IPS-15b (cell line): Measurements from ENCODE around the gene SULT1C4.

ENCODE experiments used
- H3K27me3 ChIP-seq: one replicate; pipeline ENCODE4 v1.6.1; 2013; ENCODE audit warnings: low read length; ENCODE audit not compliant: control insufficient read depth, insufficient read depth
- H3K36me3 ChIP-seq: one replicate; pipeline ENCODE4 v1.6.1; 2013; ENCODE audit warnings: low read length; ENCODE audit not compliant: control insufficient read depth, insufficient read depth
- H3K4me1 ChIP-seq: one replicate; pipeline ENCODE4 v1.6.1; 2013; ENCODE audit warnings: mild to moderate bottlenecking, low read length; ENCODE audit not compliant: control insufficient read depth, insufficient read depth
- H3K4me3 ChIP-seq: one replicate; pipeline ENCODE4 v1.5.1; 2013; ENCODE audit warnings: low read depth, low read length
- H3K9ac ChIP-seq: one replicate; pipeline ENCODE4 v1.6.1; 2013; ENCODE audit warnings: low read depth, mild to moderate bottlenecking, low read length
- H3K9me3 ChIP-seq: one replicate; pipeline ENCODE4 v1.6.1; 2013; ENCODE audit warnings: mild to moderate bottlenecking, low read length; ENCODE audit not compliant: control insufficient read depth, insufficient read depth

Gene SULT1C4

DNA sequence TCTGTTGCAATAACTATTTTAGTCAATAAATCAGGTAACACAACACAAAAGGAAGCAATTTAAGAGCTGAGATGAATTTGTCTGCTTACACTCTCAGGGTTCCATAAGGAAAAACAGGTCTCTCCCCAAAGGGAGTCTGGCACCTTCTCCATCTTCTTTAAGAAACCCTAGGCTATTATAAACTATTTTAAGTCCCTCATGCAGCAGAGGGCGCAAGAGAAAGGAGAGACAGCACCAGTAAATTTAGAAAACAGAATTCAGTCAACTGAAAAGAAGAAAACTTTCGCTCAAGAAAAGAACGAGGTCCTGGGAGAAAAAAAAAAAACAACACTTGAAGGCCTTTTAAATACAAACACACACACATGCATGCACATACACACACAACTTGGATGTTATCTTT, 19.1 kb downstream of the SULT1C4 start:
- H3K4me3 ChIP-seq: no peak overlapping the region

DNA sequence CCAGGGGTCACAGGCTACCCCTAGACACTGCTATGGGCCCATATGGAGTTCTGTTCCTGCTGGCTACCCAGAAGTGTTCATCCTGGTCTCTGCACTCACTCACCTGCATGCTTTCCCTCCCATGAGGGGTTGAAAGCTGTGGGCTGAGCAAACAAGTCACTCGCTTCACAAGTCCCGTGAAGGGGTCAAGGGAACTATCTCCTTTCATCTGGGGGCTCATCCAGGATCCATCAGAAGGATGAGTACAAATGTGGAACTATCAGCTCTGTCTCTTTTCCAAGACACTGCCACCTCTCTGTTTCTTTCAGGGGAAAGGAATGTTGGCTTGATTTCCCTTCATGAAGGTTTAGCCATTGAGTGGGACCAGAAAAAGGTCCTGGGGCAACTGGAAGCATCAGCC, 21.7 kb downstream of the SULT1C4 start:
- Histone ChIP-seq H3K9me3 (no peaks in the 10 kb centered on the region), H3K4me1 (peaks cover 13% of the 10 kb centered on the region), H3K36me3 (no peaks in the 10 kb centered on the region), H3K9ac (no peak overlapping the region), H3K4me3 (no peak overlapping the region), H3K27me3 (no peaks in the 10 kb centered on the region)

More for the DNA sequence above, 19.1 kb downstream of the SULT1C4 start:
- Histone ChIP-seq H3K4me1 (peaks cover 6% of the 10 kb centered on the region), H3K27me3 (no peaks in the 10 kb centered on the region), H3K9ac (no peak overlapping the region), H3K9me3 (no peaks in the 10 kb centered on the region), H3K36me3 (no peaks in the 10 kb centered on the region)

DNA sequence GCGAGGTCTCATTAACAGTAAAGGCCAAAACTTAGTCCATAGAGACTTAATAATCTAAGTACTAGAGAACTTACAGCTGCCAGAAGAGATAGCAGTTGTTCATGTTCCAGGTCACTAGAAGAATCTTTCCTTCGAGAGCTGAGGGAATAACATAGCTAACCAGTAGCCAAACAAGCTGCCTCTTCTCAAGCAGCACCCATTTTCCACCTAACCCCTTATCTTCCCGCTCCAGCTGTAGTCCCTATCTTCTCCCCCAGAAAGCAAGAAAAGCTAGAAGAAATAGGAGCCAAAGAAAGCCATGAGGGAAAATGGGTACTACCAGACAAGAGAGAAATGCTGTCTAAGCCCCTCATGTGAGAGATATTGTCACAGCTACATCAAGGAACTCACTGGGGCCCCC, 24.0 kb downstream of the SULT1C4 start:
- no peak overlapping the region for H3K4me3 ChIP-seq
- peaks cover 10% of the 10 kb centered on the region for H3K4me1 ChIP-seq
- no peaks in the 10 kb centered on the region for H3K27me3 ChIP-seq
- H3K9me3 ChIP-seq: peaks cover 3% of the 10 kb centered on the region
- no peaks in the 10 kb centered on the region for H3K36me3 ChIP-seq
- no peak overlapping the region for H3K9ac ChIP-seq

DNA sequence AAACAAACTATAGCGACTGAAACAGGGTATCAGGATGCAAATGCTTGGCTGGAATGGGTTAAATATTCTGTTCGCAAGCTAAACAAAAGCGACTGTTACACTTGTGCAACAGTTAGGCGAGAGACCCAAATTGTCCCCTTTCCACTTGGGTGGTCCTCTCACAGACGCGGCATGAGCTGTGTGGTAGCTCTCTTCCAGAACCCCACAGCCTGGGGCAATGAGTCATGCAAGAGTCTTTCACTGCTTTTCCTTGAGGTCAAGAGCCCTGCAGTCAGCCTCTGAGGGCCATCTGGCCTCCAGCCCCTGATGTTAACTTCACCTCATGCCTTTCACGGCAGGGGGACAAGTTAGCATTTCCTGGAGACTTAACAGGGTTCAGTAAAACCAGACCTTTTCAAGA, 25.7 kb downstream of the SULT1C4 start:
- peaks cover 7% of the 10 kb centered on the region for H3K4me1 ChIP-seq
- H3K36me3 ChIP-seq: no peaks in the 10 kb centered on the region
- H3K4me3 ChIP-seq: no peak overlapping the region
- H3K9me3 ChIP-seq: peaks cover 3% of the 10 kb centered on the region
- H3K9ac ChIP-seq: no peak overlapping the region
- no peaks in the 10 kb centered on the region for H3K27me3 ChIP-seq

DNA sequence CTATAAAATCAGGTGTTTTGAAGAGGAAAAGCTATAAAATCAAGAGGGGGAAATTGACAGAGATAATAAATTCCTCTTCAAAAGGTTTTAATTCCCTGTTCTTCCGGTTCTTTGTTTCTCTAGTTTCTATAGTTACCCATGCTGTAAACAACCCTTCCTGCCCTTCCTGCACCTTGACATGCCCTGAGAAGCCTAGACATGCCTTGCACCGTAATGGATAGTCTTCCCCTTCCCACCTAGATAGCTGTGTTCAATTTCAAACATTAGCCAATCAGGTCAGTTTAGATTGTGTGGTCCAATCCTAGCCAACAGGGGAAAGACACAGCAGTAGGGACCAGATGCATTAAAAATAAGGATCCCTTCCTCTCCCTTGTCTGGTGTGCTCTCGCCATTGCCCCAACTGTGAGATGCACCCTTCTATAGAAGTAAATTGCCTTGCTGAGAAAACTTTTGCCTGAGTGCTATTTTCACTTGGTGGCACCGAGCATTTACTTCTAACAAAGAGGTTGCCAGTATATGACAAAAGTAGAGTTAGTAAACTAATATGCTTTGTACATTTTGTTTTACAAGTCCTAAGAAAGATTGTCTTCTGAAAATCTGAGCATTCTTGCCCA, 27.1 kb downstream of the SULT1C4 start:
- Histone ChIP-seq H3K27me3 (no peaks in the 10 kb centered on the region), H3K9me3 (peaks cover 3% of the 10 kb centered on the region), H3K36me3 (no peaks in the 10 kb centered on the region), H3K9ac (no peak overlapping the region), H3K4me1 (peaks cover 7% of the 10 kb centered on the region), H3K4me3 (no peak overlapping the region)

DNA sequence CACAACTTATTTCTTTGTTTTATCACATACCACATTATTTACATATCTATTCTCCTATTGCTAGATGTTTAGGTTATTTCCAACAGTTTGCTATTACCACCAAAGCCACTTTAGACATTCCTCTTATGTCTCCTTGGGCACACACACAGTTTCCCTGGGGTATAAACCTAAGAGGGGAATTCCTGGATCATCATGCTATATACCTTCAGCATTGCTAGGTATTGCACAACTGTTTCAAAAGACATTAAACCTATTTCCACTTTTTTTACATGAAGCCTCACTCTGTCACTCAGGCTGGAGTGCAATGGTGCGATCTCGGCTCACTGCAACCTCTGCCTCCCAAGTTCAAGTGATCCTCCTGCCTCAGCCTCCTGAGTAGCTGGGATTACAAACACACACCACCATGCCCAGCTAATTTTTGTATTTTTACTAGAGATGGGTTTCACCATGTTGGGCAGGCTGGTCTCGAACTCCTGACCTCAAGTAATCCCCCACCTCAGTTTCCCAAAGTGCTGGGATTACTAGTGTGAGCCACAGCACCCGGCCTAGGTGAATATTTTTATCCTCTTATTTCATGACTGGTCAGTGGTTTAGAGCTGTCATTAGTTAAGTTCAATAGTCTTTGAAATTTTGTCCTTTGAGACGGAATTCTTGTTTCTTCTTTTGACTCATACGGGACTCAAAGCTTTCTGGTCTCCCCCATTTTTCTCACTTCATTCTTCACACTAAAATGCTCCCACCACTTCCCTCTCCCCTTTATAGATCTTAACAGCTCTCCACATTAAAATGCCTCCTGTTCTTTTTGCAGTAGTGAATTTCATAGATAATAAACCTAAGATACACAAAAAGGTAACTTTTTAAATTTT, 30.3 kb downstream of the SULT1C4 start:
- no peaks in the 10 kb centered on the region for H3K36me3 ChIP-seq
- H3K4me1 ChIP-seq: peaks cover 7% of the 10 kb centered on the region
- H3K4me3 ChIP-seq: no peak overlapping the region
- H3K27me3 ChIP-seq: no peaks in the 10 kb centered on the region
- H3K9ac ChIP-seq: no peak overlapping the region
- H3K9me3 ChIP-seq: peaks cover 3% of the 10 kb centered on the region

DNA sequence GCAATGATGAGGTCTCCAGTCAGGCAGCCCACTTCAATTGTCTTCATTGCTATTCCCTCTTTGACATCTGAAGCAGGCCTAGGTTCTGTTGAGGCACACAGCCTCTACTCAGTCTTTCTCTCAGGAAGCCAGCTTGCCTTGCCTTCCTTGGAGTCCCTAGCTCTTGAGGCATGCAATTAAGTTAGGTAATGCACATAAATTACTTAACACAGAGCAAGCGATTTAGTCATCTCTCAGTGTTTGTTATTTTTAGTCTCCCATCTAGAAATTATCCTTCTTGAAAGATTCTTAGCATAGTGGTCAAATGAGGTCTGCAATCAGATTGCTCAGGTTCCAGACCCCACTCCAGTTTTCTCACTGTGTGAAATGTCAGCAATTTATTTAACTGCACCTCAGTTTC, 32.0 kb downstream of the SULT1C4 start:
- no peak overlapping the region for H3K9ac ChIP-seq
- no peaks in the 10 kb centered on the region for H3K4me1 ChIP-seq
- H3K9me3 ChIP-seq: peaks cover 3% of the 10 kb centered on the region
- no peaks in the 10 kb centered on the region for H3K27me3 ChIP-seq
- H3K4me3 ChIP-seq: no peak overlapping the region
- no peaks in the 10 kb centered on the region for H3K36me3 ChIP-seq

DNA sequence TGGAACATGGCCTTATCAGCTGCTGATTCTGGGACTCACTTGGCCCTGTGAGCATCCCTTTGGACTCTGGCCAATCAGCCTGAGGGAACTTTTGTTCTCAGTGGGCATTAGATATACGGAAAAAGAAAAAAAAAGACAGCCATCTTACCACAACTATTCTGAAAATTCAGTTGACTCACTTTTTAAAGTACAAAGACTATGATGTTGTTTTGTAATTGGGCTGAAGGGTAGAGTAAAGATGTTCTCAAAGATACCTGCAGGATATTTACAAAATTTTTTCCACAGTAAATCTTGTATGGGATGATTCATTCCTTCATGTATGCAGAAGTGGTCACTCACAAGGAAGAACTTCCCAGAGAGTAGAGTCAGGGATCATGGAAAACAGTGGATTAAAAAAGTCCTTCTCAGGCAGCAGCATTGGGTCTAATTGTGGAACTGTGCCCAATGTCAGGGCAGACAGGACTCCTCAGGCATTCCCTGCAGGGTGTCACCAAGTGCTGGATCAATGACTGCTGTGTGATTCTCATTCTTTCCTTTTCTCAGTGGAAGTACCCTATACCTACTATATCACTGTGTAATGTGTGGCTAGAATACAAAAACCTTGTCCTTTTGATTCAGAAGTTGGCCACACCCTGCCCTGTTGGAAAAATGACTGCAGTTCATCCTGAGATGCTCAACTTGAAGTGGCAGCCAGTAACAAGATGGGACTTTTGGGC, 35.4 kb downstream of the SULT1C4 start:
- no peaks in the 10 kb centered on the region for H3K27me3 ChIP-seq
- no peak overlapping the region for H3K9ac ChIP-seq
- H3K4me3 ChIP-seq: no peak overlapping the region
- H3K9me3 ChIP-seq: no peaks in the 10 kb centered on the region
- no peaks in the 10 kb centered on the region for H3K4me1 ChIP-seq
- H3K36me3 ChIP-seq: no peaks in the 10 kb centered on the region

DNA sequence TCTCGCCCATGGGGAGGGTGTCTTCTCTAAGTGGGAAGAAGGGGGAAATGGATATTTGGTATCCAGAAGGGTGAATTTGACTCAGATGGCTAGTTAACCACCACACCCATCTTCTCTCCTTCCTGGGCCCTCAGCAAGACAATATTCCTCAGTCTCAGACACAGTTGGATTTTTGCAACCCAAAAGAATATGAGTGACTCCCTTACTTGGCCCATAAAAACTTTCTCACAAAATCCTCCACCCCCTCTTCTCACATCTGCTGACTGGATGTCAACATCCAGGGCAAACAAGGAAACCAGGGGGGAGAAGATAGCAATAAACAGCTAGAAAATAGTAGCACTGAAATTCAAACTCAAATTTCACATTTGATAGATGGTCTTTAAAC, 35.9 kb downstream of the SULT1C4 start:
- Histone ChIP-seq H3K36me3 (no peaks in the 10 kb centered on the region), H3K9ac (no peak overlapping the region), H3K4me1 (no peaks in the 10 kb centered on the region), H3K27me3 (no peaks in the 10 kb centered on the region), H3K9me3 (no peaks in the 10 kb centered on the region), H3K4me3 (no peak overlapping the region)

DNA sequence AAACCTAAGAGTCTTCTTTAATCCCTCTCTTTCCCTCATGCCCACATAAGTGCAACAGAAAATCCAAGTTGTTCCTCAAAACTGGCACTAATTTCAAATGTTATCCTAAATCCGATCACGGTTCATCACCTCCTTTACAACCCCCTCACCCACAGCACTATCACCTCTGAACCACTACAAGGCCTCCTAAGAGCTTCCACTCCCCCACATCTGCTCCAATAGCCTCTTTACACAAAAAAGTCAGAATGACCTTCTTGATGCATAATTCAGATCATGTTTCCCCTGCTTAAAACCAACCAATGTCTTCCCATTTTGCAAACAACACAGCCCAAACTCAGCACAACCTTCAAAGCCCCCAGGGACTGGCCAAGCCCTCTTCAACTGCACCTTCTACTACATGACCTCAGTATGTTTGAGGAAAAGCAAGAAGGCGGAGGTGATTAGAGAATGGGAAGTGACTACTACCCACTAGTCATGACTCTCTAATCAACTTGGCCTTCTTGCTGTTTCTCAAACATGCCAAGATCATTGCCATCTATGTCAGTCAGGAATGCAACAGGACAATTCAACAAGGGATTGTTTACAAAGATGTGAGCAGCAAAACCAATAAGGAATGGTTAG, 36.6 kb downstream of the SULT1C4 start:
- no peaks in the 10 kb centered on the region for H3K4me1 ChIP-seq
- no peaks in the 10 kb centered on the region for H3K36me3 ChIP-seq
- no peaks in the 10 kb centered on the region for H3K9me3 ChIP-seq
- H3K4me3 ChIP-seq: no peak overlapping the region
- no peaks in the 10 kb centered on the region for H3K27me3 ChIP-seq
- H3K9ac ChIP-seq: no peak overlapping the region

DNA sequence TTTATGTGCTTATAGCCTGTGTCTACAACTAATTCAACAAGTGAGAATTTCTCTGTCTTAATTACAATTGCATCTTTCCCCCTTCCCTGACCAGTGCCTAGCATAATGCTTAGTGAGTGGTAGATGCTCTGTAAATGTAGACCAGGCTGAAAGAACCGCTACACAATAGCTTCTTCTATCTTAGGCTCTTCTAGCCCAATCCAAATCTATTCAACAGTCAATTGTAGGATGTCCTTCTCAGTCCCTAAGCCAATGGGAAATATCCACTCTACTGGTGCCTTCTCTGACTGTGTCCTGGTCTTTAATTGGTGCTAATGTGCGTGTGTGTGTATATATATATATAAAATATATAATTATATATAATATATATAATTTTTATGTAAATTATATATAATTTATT, 37.2 kb downstream of the SULT1C4 start:
- no peaks in the 10 kb centered on the region for H3K4me1 ChIP-seq
- no peak overlapping the region for H3K4me3 ChIP-seq

More for the DNA sequence above, 37.2 kb downstream of the SULT1C4 start:
- no peaks in the 10 kb centered on the region for H3K9me3 ChIP-seq
- H3K36me3 ChIP-seq: no peaks in the 10 kb centered on the region
- H3K9ac ChIP-seq: no peak overlapping the region
- no peaks in the 10 kb centered on the region for H3K27me3 ChIP-seq
